Ascending aorta (tissue), 2 donors: ENCODE results near the gene FARS2. TPM values are rescaled to one million over a fixed set of nuclear protein-coding genes. Genes with fewer than 3 reads are reported as not detected.

Source experiments
- DNase-seq, 2 donors: peaks; one replicate each; pipeline ENCODE4 v3.0.0-alpha.2; 2019; ENCODE audit warnings: low spot score in 2 of 2
- H3K27ac ChIP-seq, 2 donors: fragments of 200-600 bp; sonication (generic); one replicate each; pipeline ENCODE4 v1.5.1; 2016 to 2017; ENCODE audit warnings: mild to moderate bottlenecking in 1 of 2
- H3K27me3 ChIP-seq: fragments of 200-600 bp; sonication (generic); one replicate; pipeline ENCODE4 v1.5.1; 2017
- H3K36me3 ChIP-seq, 2 donors: fragments of 200-600 bp; sonication (generic); one replicate each; pipeline ENCODE4 v1.5.1; 2016
- H3K4me1 ChIP-seq, 2 donors: fragments of 200-600 bp; sonication (generic); one replicate each; pipeline ENCODE4 v1.5.1; 2016 to 2017; ENCODE audit warnings: mild to moderate bottlenecking in 1 of 2
- H3K4me3 ChIP-seq, 2 donors: fragments of 200-600 bp; sonication (generic); one replicate each; pipeline ENCODE4 v1.5.1; 2016 to 2017; ENCODE audit warnings: mild to moderate bottlenecking in 1 of 2
- H3K9me3 ChIP-seq, 2 donors: fragments of 200-600 bp; sonication (generic); one replicate each; pipeline ENCODE4 v1.5.1; 2016
- intact Hi-C: fragments of 100-400 bp; cut with DNase I; formaldehyde crosslinking; loops from one replicate; pipeline ENCODE4 v1.15.1; 2023
- total RNA-seq: library from RNA; depleted of rRNA; stranded (reverse); fragments of >200 nt; gene quantifications from one replicate; pipeline ENCODE4 v1.1.0, GENCODE V29; 2016
- TF ChIP-seq, protein P1 (sequence below), 3 experiments: fragments of 200-600 bp in 2 of 3; fragments of 450-650 bp in 1 of 3; sonication (generic) in 2 of 3; IDR thresholded peaks; one replicate each; pipeline ENCODE4 v1.5.1; 2016 to 2019; ENCODE audit warnings: antibody characterized with exemption in 3 of 3, mild to moderate bottlenecking in 1 of 3, moderate library complexity in 1 of 3

The FARS2 gene
- total RNA-seq, 1 donor from 2014 or later, result 17.6 TPM

DNA sequence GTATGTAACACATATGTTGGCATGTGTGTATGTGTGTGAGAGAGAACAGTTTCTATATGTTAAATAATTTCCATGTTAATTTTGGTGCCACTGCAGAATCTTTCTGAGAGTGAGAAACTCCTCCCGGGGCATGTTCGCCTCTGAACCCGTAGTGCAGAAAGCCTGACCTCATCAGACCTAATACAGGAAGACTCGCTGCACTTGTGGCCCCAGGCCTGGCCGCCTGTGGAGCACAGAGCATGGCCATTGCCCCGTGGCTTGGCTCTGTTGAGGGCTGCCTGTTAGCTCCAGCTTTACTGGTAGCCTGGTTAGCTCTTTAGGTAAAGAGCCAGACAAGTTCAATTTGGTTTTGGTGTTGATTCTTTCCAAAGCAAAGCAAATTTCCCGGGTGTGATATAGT is 25.5 kb downstream of the FARS2 start:
- Histone ChIP-seq H3K27ac (no peak overlapping the region), H3K9me3 (no peaks in the 10 kb centered on the region), H3K27me3 (no peaks in the 10 kb centered on the region), H3K36me3 (no peaks in the 10 kb centered on the region), H3K4me3 (no peak overlapping the region), H3K4me1 (no peaks in the 10 kb centered on the region)
- intact Hi-C loops, result no loop called here
- DNase-seq, result no peak
- TF ChIP-seq, protein P1, sequence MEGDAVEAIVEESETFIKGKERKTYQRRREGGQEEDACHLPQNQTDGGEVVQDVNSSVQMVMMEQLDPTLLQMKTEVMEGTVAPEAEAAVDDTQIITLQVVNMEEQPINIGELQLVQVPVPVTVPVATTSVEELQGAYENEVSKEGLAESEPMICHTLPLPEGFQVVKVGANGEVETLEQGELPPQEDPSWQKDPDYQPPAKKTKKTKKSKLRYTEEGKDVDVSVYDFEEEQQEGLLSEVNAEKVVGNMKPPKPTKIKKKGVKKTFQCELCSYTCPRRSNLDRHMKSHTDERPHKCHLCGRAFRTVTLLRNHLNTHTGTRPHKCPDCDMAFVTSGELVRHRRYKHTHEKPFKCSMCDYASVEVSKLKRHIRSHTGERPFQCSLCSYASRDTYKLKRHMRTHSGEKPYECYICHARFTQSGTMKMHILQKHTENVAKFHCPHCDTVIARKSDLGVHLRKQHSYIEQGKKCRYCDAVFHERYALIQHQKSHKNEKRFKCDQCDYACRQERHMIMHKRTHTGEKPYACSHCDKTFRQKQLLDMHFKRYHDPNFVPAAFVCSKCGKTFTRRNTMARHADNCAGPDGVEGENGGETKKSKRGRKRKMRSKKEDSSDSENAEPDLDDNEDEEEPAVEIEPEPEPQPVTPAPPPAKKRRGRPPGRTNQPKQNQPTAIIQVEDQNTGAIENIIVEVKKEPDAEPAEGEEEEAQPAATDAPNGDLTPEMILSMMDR (IDR thresholded peaks at IDR 0.05), result no peak

DNA sequence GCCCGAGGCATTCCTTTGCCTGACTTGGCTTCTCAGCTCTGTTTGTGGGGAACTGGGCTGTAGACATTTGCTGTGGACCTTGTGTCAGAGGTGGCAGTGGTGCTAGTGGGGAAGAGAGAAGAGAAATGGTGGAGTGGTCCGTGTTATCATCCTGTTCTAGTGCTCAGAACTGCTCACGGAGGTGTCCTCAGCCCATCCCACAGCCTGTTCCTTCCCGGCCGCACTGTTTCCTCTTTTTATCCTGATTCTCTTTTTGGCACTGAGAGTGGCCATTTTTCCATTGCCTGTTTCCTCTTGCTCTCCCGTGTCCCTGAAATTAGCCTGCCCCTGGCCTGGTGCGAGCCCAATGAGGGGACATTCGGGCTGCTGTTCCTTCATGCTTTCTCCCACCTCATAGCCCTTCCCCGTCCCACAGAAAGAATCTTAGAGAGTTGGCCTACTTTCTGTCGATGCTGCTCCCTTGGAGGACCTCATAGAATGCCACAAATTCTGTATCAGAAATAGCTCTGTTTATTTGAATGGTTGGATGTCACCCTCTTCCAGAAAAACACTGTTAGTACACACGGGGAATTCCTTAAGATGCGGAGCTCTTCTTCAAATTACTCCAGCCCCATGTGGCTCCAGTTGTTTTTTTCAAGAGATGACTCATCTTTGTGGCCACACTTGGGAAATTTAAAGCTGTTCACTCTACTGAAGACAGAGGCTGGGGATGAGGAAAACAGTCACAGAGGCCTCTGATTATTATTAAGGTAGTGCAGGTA is 26.1 kb downstream of the FARS2 start:
- H3K9me3 ChIP-seq, result no peaks in the 10 kb centered on the region
- no peak overlapping the region for H3K27ac ChIP-seq
- no peaks in the 10 kb centered on the region for H3K27me3 ChIP-seq
- DNase-seq, result no peak
- H3K36me3 ChIP-seq, result no peaks in the 10 kb centered on the region
- no peaks in the 10 kb centered on the region for H3K4me1 ChIP-seq
- intact Hi-C loops, result no loop called here
- TF ChIP-seq, protein P1 (IDR thresholded peaks at IDR 0.05), result no peak
- no peak overlapping the region for H3K4me3 ChIP-seq

DNA sequence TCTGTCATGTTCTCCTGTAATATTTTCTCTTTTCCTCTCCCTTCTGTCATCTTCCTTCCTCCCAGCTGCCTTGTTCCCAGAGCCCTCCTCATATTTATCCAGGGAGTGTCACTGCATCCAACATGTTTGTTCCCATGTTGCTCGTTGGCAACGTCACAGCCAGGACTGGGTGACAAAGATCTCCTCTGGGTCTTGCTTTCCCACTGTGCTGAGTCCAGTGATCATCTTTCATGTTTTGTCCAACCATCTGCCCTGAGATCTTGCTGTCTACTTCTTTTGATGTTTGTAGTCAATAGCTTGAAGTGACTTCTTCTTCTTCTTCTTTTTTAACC is 26.6 kb downstream of the FARS2 start:
- TF ChIP-seq, protein P1 (IDR thresholded peaks at IDR 0.05), result no peak
- H3K36me3 ChIP-seq, result no peaks in the 10 kb centered on the region
- H3K9me3 ChIP-seq, result no peaks in the 10 kb centered on the region
- no peak overlapping the region for H3K4me3 ChIP-seq
- H3K4me1 ChIP-seq, result no peaks in the 10 kb centered on the region
- DNase-seq, result no peak
- H3K27ac ChIP-seq, result no peak overlapping the region
- intact Hi-C loops, result no loop called here
- no peaks in the 10 kb centered on the region for H3K27me3 ChIP-seq

DNA sequence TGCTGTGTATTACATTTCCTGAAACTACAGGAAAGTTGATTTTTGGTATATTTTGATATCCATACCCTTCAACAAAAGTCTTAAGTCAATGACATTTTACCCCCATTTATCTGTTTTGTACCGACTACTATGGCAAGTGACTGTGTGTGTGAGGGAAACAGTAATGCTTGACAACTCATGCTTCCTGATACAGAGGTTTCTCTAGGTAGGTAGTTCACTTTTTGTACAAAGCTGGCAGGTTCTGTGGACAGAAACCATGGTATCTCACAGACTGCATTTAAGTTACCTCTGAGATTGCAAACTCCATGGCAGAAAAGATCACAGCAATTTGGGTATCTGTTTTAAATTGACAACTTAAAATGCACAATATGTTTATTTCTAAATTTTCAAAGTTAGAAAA is 28.8 kb downstream of the FARS2 start:
- no peak overlapping the region for H3K4me3 ChIP-seq
- H3K36me3 ChIP-seq, result no peaks in the 10 kb centered on the region
- intact Hi-C loops, result no loop called here
- TF ChIP-seq, protein P1 (IDR thresholded peaks at IDR 0.05), result no peak
- H3K9me3 ChIP-seq, result no peaks in the 10 kb centered on the region
- no peaks in the 10 kb centered on the region for H3K27me3 ChIP-seq
- DNase-seq, result no peak
- no peaks in the 10 kb centered on the region for H3K4me1 ChIP-seq
- no peak overlapping the region for H3K27ac ChIP-seq

DNA sequence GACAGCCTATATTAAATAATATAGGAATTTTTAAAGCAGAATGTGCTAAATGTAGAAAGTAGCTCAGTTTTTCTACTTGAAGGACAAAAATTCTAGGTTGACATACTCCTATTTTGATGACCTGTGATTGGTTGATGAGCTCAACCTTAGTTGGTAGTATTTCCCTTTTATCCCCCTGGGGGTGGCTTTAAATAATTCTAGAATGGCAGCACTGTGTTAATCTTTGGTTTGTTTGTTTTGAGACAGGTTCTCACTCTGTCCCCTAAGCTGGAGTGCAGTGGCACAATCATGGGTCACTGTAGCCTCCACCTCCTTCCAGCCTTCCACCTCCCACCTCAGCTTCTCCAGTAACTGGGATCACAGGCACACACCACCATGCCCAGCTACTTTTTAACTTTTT is 29.2 kb downstream of the FARS2 start:
- TF ChIP-seq, protein P1 (IDR thresholded peaks at IDR 0.05), result no peak
- no peak for DNase-seq
- no peaks in the 10 kb centered on the region for H3K36me3 ChIP-seq
- no peak overlapping the region for H3K27ac ChIP-seq
- no peaks in the 10 kb centered on the region for H3K4me1 ChIP-seq
- no peaks in the 10 kb centered on the region for H3K9me3 ChIP-seq
- intact Hi-C loops, result no loop called here
- no peaks in the 10 kb centered on the region for H3K27me3 ChIP-seq
- H3K4me3 ChIP-seq, result no peak overlapping the region

DNA sequence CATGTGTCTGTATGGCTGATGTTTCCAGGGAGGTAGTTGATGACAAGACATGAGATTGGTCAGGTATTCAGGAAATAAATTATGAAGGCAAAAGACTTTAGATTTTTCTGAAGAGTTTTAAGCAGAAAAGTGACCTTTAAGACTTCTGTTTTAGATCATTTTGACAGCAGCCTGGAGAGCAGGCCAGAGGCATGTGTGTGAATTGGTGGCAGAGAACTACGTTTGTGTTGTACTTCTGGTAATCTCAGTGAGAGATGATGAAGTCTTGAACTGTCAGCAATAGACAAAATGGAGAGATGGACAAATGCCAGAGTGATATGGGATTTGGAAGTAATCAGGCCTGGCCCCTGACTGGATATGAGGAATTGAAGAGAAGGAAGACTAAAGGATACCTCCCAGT is 30.8 kb downstream of the FARS2 start:
- no peak for DNase-seq
- Histone ChIP-seq H3K27ac (no peak overlapping the region), H3K27me3 (no peaks in the 10 kb centered on the region), H3K36me3 (peaks cover 0 to 6% of the 10 kb centered on the region in 2 donors), H3K4me3 (no peak overlapping the region), H3K4me1 (no peaks in the 10 kb centered on the region), H3K9me3 (no peaks in the 10 kb centered on the region)
- TF ChIP-seq, protein P1 (IDR thresholded peaks at IDR 0.05), result no peak
- intact Hi-C loops, result no loop called here
